GM23248 (cell line): ENCODE data around the gene SLCO1A2. TPM values are rescaled to one million over a fixed set of nuclear protein-coding genes. Genes with fewer than 3 reads are reported as not detected.
A peak's percentile ranks its signal among the peaks of the same experiment; 100 is the strongest.

Experiments used
- DNase-seq: peaks from one replicate; pipeline ENCODE4 v3.0.0-alpha.2; 2015
- H2AFZ ChIP-seq: fragments of 200-600 bp; sonication (generic); 2 replicates; pipeline ENCODE4 v1.6.1; 2016; ENCODE audit warnings: antibody characterized with exemption
- H3F3A ChIP-seq: fragments of 200-600 bp; sonication (generic); 2 replicates; pipeline ENCODE4 v1.6.1; 2016; ENCODE audit warnings: mild to moderate bottlenecking, antibody characterized with exemption, mixed run types; ENCODE audit not compliant: insufficient read depth
- H3K27ac ChIP-seq: fragments of 200-600 bp; sonication (generic); 2 replicates; pipeline ENCODE4 v1.5.1; 2016; ENCODE audit warnings: mild to moderate bottlenecking
- H3K27me3 ChIP-seq: fragments of 200-600 bp; sonication (generic); replicated peaks from 2 replicates; pipeline ENCODE4 v1.6.1; 2016; ENCODE audit warnings: mild to moderate bottlenecking; ENCODE audit not compliant: insufficient read depth
- H3K36me3 ChIP-seq: fragments of 200-600 bp; sonication (generic); 2 replicates; pipeline ENCODE4 v1.6.1; 2016; ENCODE audit warnings: low read depth, mild to moderate bottlenecking
- H3K4me1 ChIP-seq: fragments of 200-600 bp; sonication (generic); 2 replicates; pipeline ENCODE4 v1.6.1; 2016; ENCODE audit warnings: mild to moderate bottlenecking; ENCODE audit not compliant: insufficient read depth
- H3K4me2 ChIP-seq: fragments of 200-600 bp; sonication (generic); one replicate; pipeline ENCODE4 v1.6.1; 2016; ENCODE audit warnings: mild to moderate bottlenecking; ENCODE audit not compliant: unreplicated experiment
- H3K4me3 ChIP-seq: fragments of 200-600 bp; sonication (generic); 2 replicates; pipeline ENCODE4 v1.5.1; 2016; ENCODE audit warnings: mild to moderate bottlenecking
- H3K79me2 ChIP-seq: fragments of 200-600 bp; sonication (generic); 2 replicates; pipeline ENCODE4 v1.6.1; 2016; ENCODE audit warnings: mild to moderate bottlenecking; ENCODE audit not compliant: insufficient read depth
- H3K9ac ChIP-seq: fragments of 200-600 bp; sonication (generic); 2 replicates; pipeline ENCODE4 v1.6.1; 2016; ENCODE audit warnings: mild to moderate bottlenecking
- H3K9me2 ChIP-seq: fragments of 200-600 bp; sonication (generic); 2 replicates; pipeline ENCODE4 v1.6.1; 2016; ENCODE audit warnings: mixed run types, mild to moderate bottlenecking, moderate library complexity; ENCODE audit not compliant: insufficient read depth
- H3K9me3 ChIP-seq: fragments of 200-600 bp; sonication (generic); one replicate; pipeline ENCODE4 v1.6.1; 2017; ENCODE audit warnings: low read depth
- H4K20me1 ChIP-seq: fragments of 200-600 bp; sonication (generic); 2 replicates; pipeline ENCODE4 v1.6.0; 2016; ENCODE audit not compliant: insufficient read depth
- EZH2 ChIP-seq: fragments of 200-600 bp; sonication (generic); IDR thresholded peaks from 2 replicates; pipeline ENCODE4 v1.6.1; 2018; ENCODE audit warnings: antibody characterized with exemption, mild to moderate bottlenecking; ENCODE audit not compliant: insufficient read depth, poor library complexity, severe bottlenecking
- EZH2phosphoT487 ChIP-seq: fragments of 200-600 bp; sonication (generic); IDR thresholded peaks from 2 replicates; pipeline ENCODE4 v1.6.1; 2018; ENCODE audit warnings: antibody characterized with exemption, moderate library complexity, mild to moderate bottlenecking, low read depth; ENCODE audit not compliant: insufficient read depth
- WGBS, 2 experiments: methylation state at CpG; one replicate each; pipeline ENCODE4 v1.1.6; 2015 to 2017; ENCODE audit warnings: low lambda C conversion rate in 2 of 2, low coverage in 1 of 2; ENCODE audit errors: missing lambda C conversion rate in 2 of 2; 5-methylcytosine and 5-hydroxymethylcytosine counted together
- in situ Hi-C: fragments of 300-500 bp; cut with MboI; formaldehyde crosslinking; loops from 2 replicates; pipeline ENCODE4 v1.15.0; 2020
- polyA plus RNA-seq: library from polyadenylated mRNA; unstranded; fragments of >200 nt; fragmentation: Nextera tagmentation; extraction: Ambion mirVana; gene quantifications from 2 replicates; pipeline ENCODE4 v1.2.1, GENCODE V29; 2016
- total RNA-seq: library from RNA; depleted of rRNA; stranded (reverse); fragments of >200 nt; shearing (Covaris generic); gene quantifications from 2 replicates; pipeline ENCODE4 v1.2.3, GENCODE V29; 2014

The SLCO1A2 gene
- total and polyA plus RNA-seq, 2 experiments from 2014 or later: not detected

DNA sequence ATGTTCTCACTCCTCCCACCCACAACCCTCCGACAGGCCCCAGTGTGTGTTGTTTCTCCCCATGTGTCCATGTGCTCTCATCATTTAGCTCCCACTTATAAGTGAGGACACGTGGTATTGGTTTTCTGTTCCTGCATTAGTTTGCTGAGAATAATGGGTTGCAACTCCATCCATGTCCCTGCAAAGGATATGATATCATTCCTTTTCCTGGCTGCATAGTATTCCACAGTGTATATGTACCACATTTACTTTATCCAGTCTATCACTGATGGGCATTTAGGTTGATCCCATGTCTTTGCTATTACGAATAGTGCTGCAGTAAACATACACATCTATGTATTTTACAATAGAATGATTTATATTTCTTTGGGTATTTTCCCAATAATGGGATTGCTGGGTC is 77.5 kb downstream of the SLCO1A2 start:
- no peak overlapping the region for H3K27ac ChIP-seq
- H4K20me1 ChIP-seq: no peaks in the 10 kb centered on the region
- no peaks in the 10 kb centered on the region for H3K9me2 ChIP-seq
- no peak overlapping the region for H3K9ac ChIP-seq
- H3K36me3 ChIP-seq: no peaks in the 10 kb centered on the region
- H3K4me3 ChIP-seq: no peak overlapping the region
- 25 to 29% methylated on average over 3 of the region's 3 CpGs for WGBS, 2 experiments
- no peaks in the 10 kb centered on the region for H3F3A ChIP-seq
- no peak overlapping the region for H2AFZ ChIP-seq
- H3K9me3 ChIP-seq: peaks cover 6% of the 10 kb centered on the region
- TF ChIP-seq EZH2: no peak
- no peak for TF ChIP-seq EZH2phosphoT487
- H3K4me2 ChIP-seq: no peak overlapping the region
- H3K79me2 ChIP-seq: no peaks in the 10 kb centered on the region
- no peak for DNase-seq
- in situ Hi-C loops: no loop called here
- no peaks in the 10 kb centered on the region for H3K27me3 ChIP-seq
- H3K4me1 ChIP-seq: no peaks in the 10 kb centered on the region

DNA sequence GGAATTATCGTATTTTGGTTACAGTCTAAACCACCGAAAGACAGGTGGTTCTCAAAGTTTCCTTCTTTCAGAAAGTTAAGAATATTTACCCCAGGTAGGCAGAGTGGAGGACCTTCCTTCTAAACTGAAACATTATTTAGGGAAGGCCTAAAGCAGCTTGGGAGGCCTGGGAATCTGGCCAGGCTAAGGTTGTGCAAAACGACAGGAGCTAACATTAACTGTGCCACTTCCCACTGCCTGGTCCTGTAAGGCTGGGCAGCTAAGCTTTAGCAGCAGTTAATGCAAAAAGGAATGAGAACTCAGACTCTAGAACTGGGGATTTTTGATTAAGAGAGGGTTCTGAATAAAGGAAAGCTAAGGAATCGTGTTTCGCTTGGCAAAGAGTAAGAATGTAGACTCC is 82.6 kb downstream of the SLCO1A2 start:
- Histone ChIP-seq H3K27me3 (no peaks in the 10 kb centered on the region), H3F3A (no peaks in the 10 kb centered on the region), H3K4me3 (no peak overlapping the region), H3K9ac (no peak overlapping the region), H4K20me1 (no peaks in the 10 kb centered on the region), H3K79me2 (no peaks in the 10 kb centered on the region), H3K4me1 (no peaks in the 10 kb centered on the region), H3K4me2 (no peak overlapping the region), H3K9me3 (no peaks in the 10 kb centered on the region), H2AFZ (no peak overlapping the region), H3K9me2 (no peaks in the 10 kb centered on the region), H3K27ac (no peak overlapping the region), H3K36me3 (no peaks in the 10 kb centered on the region)
- WGBS, 2 experiments: 30 to 39% methylated on average over 5 of the region's 5 CpGs
- in situ Hi-C loops: no loop called here
- TF ChIP-seq EZH2 (no peak), EZH2phosphoT487 (no peak)
- no peak for DNase-seq

DNA sequence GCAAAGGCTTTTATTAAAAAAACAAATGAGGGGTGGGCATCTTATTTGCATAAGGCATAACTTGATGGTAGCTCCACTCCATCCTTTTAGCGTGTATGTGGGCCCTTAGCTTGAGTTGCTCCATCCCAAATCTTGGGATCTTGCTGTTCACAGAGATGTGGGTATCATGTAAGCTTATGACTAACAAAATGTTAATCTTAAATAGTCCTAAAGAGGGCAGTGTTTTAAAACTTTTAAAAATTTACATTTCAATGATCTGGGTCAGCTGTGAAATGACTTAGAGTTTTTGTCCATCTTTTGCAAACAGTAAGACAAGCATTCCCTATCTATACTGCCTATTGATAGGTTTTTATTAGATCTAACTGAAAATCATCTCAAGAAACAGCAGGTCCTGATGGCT is 86.0 kb downstream of the SLCO1A2 start:
- 10 to 11% methylated on average over 1 of the region's 1 CpG for WGBS, 2 experiments
- Histone ChIP-seq H4K20me1 (no peaks in the 10 kb centered on the region), H3K4me1 (no peaks in the 10 kb centered on the region), H2AFZ (no peak overlapping the region), H3K27ac (no peak overlapping the region), H3K27me3 (no peaks in the 10 kb centered on the region), H3K9me2 (no peaks in the 10 kb centered on the region), H3K9ac (no peak overlapping the region), H3K4me2 (no peak overlapping the region), H3K9me3 (no peaks in the 10 kb centered on the region), H3K4me3 (no peak overlapping the region), H3F3A (no peaks in the 10 kb centered on the region), H3K79me2 (no peaks in the 10 kb centered on the region), H3K36me3 (no peaks in the 10 kb centered on the region)
- in situ Hi-C loops: no loop called here
- TF ChIP-seq EZH2phosphoT487 (no peak), EZH2 (no peak)
- peak; percentile 42 for DNase-seq

DNA sequence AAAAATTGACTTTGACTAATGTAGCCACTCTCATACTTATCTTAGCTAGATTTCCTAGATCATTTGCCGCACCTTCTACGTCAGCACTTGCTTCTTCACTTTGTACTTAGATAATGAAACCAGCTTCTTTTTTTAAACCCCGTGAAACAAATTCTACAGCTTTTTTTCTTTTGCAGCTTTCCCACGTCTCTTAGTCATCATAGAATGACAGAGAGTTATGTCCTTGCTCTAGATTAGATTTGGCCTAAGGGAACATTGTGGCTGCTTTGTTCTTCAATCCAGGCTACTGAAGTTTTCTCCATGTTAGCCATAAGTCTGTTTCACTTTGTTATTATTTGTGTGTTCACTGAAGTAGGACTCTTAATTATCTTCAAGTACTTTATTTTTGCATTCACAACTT is 94.9 kb downstream of the SLCO1A2 start:
- Histone ChIP-seq H3K27ac (no peak overlapping the region), H4K20me1 (no peaks in the 10 kb centered on the region), H2AFZ (no peak overlapping the region), H3K4me3 (no peak overlapping the region), H3K9ac (no peak overlapping the region), H3K36me3 (no peaks in the 10 kb centered on the region), H3K9me3 (no peaks in the 10 kb centered on the region), H3K27me3 (no peaks in the 10 kb centered on the region), H3K9me2 (no peaks in the 10 kb centered on the region), H3K4me1 (no peaks in the 10 kb centered on the region), H3K4me2 (no peak overlapping the region), H3F3A (no peaks in the 10 kb centered on the region), H3K79me2 (no peaks in the 10 kb centered on the region)
- no peak for DNase-seq
- in situ Hi-C loops: no loop called here
- TF ChIP-seq EZH2phosphoT487 (no peak), EZH2 (no peak)
- WGBS, 2 experiments: 23 to 33% methylated on average over 4 of the region's 4 CpGs

DNA sequence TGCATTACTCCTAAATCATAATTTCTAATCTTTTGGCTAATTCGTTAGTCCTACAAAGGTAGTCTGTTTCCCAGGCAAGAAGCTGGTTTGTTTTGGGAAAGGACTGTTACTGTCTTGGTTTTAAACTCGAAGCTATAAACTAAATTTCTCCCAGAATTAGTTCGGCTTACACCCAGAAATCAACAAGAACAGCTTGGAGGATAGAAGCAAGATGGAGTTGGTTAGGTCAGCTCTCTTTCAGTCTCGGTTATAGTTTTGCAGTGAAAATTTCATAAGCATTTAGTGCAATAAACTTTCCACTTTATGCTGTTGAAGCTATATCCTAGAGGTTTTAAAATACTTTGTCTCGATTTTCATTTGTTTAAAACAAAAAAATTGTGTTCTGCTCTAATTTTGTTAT is 100.3 kb downstream of the SLCO1A2 start:
- H3K4me2 ChIP-seq: no peak overlapping the region
- no peak for DNase-seq
- 9 to 13% methylated on average over 5 of the region's 5 CpGs for WGBS, 2 experiments
- no peak for TF ChIP-seq EZH2phosphoT487
- TF ChIP-seq EZH2: no peak
- H3K79me2 ChIP-seq: no peaks in the 10 kb centered on the region
- no peaks in the 10 kb centered on the region for H3K27me3 ChIP-seq
- H3K36me3 ChIP-seq: no peaks in the 10 kb centered on the region
- no peaks in the 10 kb centered on the region for H3F3A ChIP-seq
- no peak overlapping the region for H3K9ac ChIP-seq
- no peaks in the 10 kb centered on the region for H3K9me3 ChIP-seq
- no peaks in the 10 kb centered on the region for H3K4me1 ChIP-seq
- no peak overlapping the region for H3K4me3 ChIP-seq
- H3K27ac ChIP-seq: no peak overlapping the region
- no peaks in the 10 kb centered on the region for H3K9me2 ChIP-seq
- in situ Hi-C loops: no loop called here
- H2AFZ ChIP-seq: no peak overlapping the region
- no peaks in the 10 kb centered on the region for H4K20me1 ChIP-seq
